Measurements from ENCODE around the gene KANK2. TPM values are rescaled to one million over a fixed set of nuclear protein-coding genes. Genes with fewer than 3 reads are reported as not detected.

Gene KANK2
- total and polyA plus RNA-seq, 8 donors: 19.0 to 48.7 (median 28.7) TPM

DNA sequence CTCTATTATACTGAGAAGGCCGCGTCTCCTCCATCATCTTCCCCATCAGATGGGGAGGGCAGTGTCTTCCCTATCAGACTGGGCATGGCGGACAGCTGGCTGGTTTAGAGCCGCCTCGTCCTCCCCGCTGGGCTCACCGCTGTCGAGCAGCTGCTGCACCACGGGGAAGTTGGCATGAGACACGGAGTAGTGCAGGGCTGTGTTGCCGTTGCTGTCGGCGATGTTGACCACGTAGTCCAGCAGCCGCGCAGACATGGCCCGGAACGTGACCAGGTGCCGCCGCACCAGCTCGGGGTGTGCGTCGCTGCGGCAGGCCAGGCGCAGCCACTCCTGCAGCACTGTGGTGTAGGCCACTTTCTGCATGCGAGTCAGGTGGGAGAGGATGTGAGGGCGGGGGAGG, 23.0 kb downstream of the KANK2 start:
- H3K27ac ChIP-seq: no peak overlapping the region
- DNase-seq (no peak), ATAC-seq (no peak), FAIRE-seq (no peak)
- peaks cover 3 to 47% (median 17%) of the 10 kb centered on the region in 3 donors for H3K36me3 ChIP-seq
- H3K4me3 ChIP-seq: no peak overlapping the region
- TF ChIP-seq, protein P1, sequence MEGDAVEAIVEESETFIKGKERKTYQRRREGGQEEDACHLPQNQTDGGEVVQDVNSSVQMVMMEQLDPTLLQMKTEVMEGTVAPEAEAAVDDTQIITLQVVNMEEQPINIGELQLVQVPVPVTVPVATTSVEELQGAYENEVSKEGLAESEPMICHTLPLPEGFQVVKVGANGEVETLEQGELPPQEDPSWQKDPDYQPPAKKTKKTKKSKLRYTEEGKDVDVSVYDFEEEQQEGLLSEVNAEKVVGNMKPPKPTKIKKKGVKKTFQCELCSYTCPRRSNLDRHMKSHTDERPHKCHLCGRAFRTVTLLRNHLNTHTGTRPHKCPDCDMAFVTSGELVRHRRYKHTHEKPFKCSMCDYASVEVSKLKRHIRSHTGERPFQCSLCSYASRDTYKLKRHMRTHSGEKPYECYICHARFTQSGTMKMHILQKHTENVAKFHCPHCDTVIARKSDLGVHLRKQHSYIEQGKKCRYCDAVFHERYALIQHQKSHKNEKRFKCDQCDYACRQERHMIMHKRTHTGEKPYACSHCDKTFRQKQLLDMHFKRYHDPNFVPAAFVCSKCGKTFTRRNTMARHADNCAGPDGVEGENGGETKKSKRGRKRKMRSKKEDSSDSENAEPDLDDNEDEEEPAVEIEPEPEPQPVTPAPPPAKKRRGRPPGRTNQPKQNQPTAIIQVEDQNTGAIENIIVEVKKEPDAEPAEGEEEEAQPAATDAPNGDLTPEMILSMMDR (IDR thresholded peaks at IDR 0.05): no peak
- no peaks in the 10 kb centered on the region for H3K4me1 ChIP-seq
- 97 to 98% methylated on average over 27 of the region's 27 CpGs for WGBS, 2 donors
- intact Hi-C loops (cut with DNase I): no loop called here
- no peaks in the 10 kb centered on the region for H3K27me3 ChIP-seq
- H3K9me3 ChIP-seq: no peaks in the 10 kb centered on the region

DNA sequence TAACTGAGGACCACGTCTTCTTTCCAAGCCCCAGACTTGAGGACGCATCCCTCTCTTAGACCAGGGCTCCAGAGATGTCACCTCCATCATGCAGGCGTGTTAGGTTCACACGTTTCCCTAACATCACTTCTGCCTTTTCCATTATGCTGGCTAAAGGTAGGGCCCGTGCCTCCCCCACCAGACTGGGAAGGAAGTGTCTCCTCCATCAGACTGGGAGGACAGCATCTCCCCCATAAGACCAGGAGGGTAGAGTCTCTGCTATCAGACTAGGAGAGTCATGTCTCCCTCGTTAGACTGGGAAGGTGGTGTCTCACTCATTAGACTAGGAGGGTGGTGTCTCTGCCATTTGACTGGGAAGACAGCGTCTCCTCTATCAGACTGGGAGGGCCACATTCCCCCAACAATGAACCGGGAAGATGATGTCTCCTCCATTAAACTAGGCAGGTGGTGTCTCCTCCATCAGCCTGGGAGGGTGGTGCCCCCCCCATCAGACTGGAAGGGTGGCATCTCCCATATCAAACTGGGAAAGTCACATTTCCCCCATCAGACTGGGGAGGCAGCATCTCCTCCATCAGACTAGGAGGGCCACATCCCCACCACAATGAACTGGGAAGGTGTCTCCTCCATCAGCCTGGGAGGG, 23.7 kb downstream of the KANK2 start:
- Histone ChIP-seq H3K9me3 (no peaks in the 10 kb centered on the region), H3K27me3 (no peaks in the 10 kb centered on the region), H3K27ac (no peak overlapping the region), H3K4me1 (no peaks in the 10 kb centered on the region), H3K36me3 (peaks cover 3 to 54% (median 17%) of the 10 kb centered on the region in 3 donors), H3K4me3 (no peak overlapping the region)
- intact Hi-C loops (cut with DNase I): no loop called here
- WGBS, 2 donors: 82 to 83% methylated on average over 8 of the region's 8 CpGs
- ATAC-seq (no peak), FAIRE-seq (no peak), DNase-seq (no peak)
- TF ChIP-seq, protein P1 (IDR thresholded peaks at IDR 0.05): no peak

DNA sequence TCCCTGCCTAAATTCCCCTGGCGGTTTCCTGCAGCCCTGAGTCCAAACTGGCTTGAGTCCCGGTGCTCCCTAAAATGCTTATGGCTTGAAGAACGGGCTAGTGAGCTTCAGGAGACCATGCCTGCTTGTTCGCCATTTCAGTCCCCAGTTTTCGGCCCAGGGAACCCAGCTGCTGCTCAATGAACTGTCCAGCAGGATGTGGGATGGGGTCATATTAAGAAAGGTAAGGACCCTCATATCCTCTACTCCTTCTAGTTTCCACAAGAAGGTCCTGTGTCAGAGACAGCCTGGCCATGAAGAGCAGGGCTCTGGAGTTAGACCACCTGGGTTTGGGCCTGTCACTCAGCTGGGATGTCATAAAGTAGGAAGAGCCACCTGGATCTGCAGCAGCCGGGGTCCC, 24.8 kb downstream of the KANK2 start:
- H3K4me3 ChIP-seq: no peak overlapping the region
- H3K36me3 ChIP-seq: peaks cover 3 to 56% (median 13%) of the 10 kb centered on the region in 3 donors
- TF ChIP-seq, protein P1 (IDR thresholded peaks at IDR 0.05): no peak
- H3K4me1 ChIP-seq: no peaks in the 10 kb centered on the region
- intact Hi-C loops (cut with DNase I): no loop called here
- no peaks in the 10 kb centered on the region for H3K27me3 ChIP-seq
- FAIRE-seq: no peak
- no peaks in the 10 kb centered on the region for H3K9me3 ChIP-seq
- no peak for DNase-seq
- H3K27ac ChIP-seq: no peak overlapping the region
- 93 to 95% methylated on average over 6 of the region's 6 CpGs for WGBS, 2 donors
- no peak for ATAC-seq

DNA sequence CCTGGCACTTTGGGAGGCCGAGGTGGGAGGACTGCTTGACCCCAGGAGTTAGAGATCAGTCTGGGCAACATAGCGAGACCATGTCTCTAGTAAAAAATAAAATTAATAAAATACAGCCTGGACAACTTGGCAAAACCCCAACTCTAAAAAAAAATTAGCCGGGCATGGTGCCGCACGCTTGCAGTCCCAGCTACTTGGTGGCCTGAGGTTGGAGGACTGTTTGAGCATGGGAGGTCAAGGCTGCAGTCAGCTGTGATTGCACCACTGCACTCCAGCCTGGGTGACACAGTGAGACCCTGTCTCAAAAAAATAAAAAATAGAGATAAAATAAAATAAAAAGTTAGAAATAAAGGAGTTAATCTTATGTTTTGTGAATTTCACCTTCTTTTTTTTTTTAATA, 26.2 kb downstream of the KANK2 start:
- peaks cover 3 to 60% (median 13%) of the 10 kb centered on the region in 3 donors for H3K36me3 ChIP-seq
- no peaks in the 10 kb centered on the region for H3K4me1 ChIP-seq
- no peak for FAIRE-seq
- no peak overlapping the region for H3K4me3 ChIP-seq
- no peak for DNase-seq
- WGBS, 2 donors: 85 to 89% methylated on average over 5 of the region's 5 CpGs
- H3K9me3 ChIP-seq: no peaks in the 10 kb centered on the region
- ATAC-seq: no peak
- H3K27ac ChIP-seq: no peak overlapping the region
- intact Hi-C loops (cut with DNase I): no loop called here
- no peaks in the 10 kb centered on the region for H3K27me3 ChIP-seq
- TF ChIP-seq, protein P1 (IDR thresholded peaks at IDR 0.05): no peak

DNA sequence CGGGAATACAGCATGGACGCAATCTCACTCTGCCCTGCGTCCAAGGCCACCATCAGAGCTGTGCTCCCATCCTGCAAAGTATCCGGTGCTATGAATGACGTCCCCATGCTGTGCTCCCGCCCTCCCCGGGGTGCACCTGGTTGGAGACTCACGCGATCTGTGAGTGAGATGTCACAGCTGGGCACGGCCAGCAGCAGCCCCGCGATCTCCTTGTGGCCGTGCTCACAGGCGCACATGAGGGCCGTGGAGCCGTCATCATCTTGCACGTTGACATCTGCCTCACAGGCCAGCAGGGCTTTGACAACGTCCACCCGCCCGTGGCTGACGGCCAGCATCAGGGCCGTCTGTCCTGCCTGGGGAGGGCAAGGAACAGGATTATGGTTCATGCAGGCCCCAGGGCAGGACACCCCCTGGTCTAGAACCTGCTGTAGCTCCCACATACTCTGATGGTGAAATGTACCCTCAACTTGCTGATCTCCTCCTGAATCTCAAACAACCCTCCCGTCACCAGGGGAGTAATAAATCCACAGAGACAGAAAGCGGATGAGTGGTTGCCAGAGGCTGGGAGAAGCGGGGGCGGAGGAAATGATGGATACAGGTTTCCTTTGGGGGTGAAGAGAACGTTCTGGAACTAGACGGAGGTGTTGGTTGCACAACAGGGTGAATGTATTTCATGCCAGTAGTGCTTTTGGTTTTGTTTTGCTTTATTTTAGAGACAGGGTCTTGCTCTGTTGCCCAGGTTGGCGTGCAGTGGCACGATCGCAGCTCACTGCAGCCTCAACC, 27.3 kb downstream of the KANK2 start:
- 88 to 91% methylated on average over 31 of the region's 31 CpGs for WGBS, 2 donors
- Histone ChIP-seq H3K4me1 (no peaks in the 10 kb centered on the region), H3K27me3 (no peaks in the 10 kb centered on the region), H3K9me3 (no peaks in the 10 kb centered on the region), H3K27ac (no peak overlapping the region), H3K4me3 (no peak overlapping the region), H3K36me3 (peaks cover 3 to 60% (median 13%) of the 10 kb centered on the region in 3 donors)
- ATAC-seq (no peak), DNase-seq (peak in 1 of 6 donors; percentile 62), FAIRE-seq (no peak)
- TF ChIP-seq, protein P1 (IDR thresholded peaks at IDR 0.05): no peak
- intact Hi-C loops (cut with DNase I): no loop called here

Measured in pancreas (tissue), 10 donors.